Endothelial cell of umbilical vein (primary cell): Measurements from ENCODE around the gene PCDHB13. TPM values are rescaled to one million over a fixed set of nuclear protein-coding genes. Genes with fewer than 3 reads are reported as not detected.

Experiments
- BruUV-seq: library from RNA; stranded (reverse); fragments of 400-500 nt; replicated peaks from 2 replicates; lab custom pipeline; 2021; lab: Mats Ljungman, UMichigan
- CTCF ChIA-PET: fragments of 300-600, 350-600 bp; sonication (Branson Sonifier 250); formaldehyde crosslinking; loops from one replicate; lab custom pipeline; 2021; ENCODE audit warnings: antibody characterized with exemption, inconsistent platforms; lab: Charles Lee
- POLR2A ChIA-PET: fragments of 300-600, 350-600 bp; sonication (Branson Sonifier 250); formaldehyde crosslinking; loops from one replicate; lab custom pipeline; 2021; ENCODE audit warnings: antibody characterized with exemption, inconsistent platforms; lab: Charles Lee
- DNase-seq: peaks from one replicate; pipeline ENCODE4 v3.0.0-alpha.2; 2011; ENCODE audit warnings: low read depth, low spot score
- FAIRE-seq: peaks from 2 replicates; lab custom pipeline; 2011; peaks lifted over from hg19 to GRCh38; lab: Jason Lieb, UNC
- H2AFZ ChIP-seq: 2 replicates; pipeline ENCODE4 v1.6.0; 2012; ENCODE audit warnings: low read depth, low read length, control low read depth, inconsistent platforms
- H3K27ac ChIP-seq: 2 replicates; pipeline ENCODE4 v1.5.1; 2011; ENCODE audit warnings: low read depth, mild to moderate bottlenecking, control low read depth, low read length, moderate library complexity; ENCODE audit not compliant: insufficient read depth
- H3K27me3 ChIP-seq, 2 experiments: 2 replicates each; pipeline versions ENCODE4 v1.6.0 to v1.6.1; 2011; ENCODE audit warnings: low read length in 2 of 2, mixed read lengths in 1 of 2; ENCODE audit not compliant: control insufficient read depth in 2 of 2, insufficient read depth in 2 of 2
- H3K36me3 ChIP-seq, 2 experiments: 2 replicates in 1 of 2; 3 replicates in 1 of 2; pipeline ENCODE4 v1.5.1; 2011; ENCODE audit warnings: low read length in 2 of 2, mild to moderate bottlenecking in 1 of 2, moderate library complexity in 1 of 2; ENCODE audit not compliant: control insufficient read depth in 2 of 2, insufficient read depth in 2 of 2; ENCODE audit errors: extremely low read depth in 1 of 2
- H3K4me1 ChIP-seq: 3 replicates; pipeline ENCODE4 v1.5.1; 2011; ENCODE audit warnings: mild to moderate bottlenecking, low read length; ENCODE audit not compliant: control insufficient read depth, insufficient read depth; ENCODE audit errors: extremely low read depth
- H3K4me2 ChIP-seq: 2 replicates; pipeline ENCODE4 v1.6.1; 2011; ENCODE audit warnings: low read length, control low read depth, mixed read lengths; ENCODE audit not compliant: insufficient read depth
- H3K4me3 ChIP-seq, 3 experiments: fragments of 200-600 bp in 1 of 3; sonication (generic), shearing (Covaris generic) in 1 of 3; replicated peaks in 1 of 3; 2 replicates each; pipeline ENCODE4 v1.5.1; 2011 to 2016; ENCODE audit warnings: control low read depth in 3 of 3, low read length in 3 of 3, mild to moderate bottlenecking in 2 of 3, inconsistent platforms in 1 of 3, low read depth in 1 of 3, moderate library complexity in 1 of 3; ENCODE audit not compliant: insufficient read depth in 1 of 3
- H3K79me2 ChIP-seq: 2 replicates; pipeline ENCODE4 v1.6.0; 2012; ENCODE audit warnings: low read length, inconsistent platforms; ENCODE audit not compliant: control insufficient read depth, insufficient read depth
- H3K9ac ChIP-seq: replicated peaks from 2 replicates; pipeline ENCODE3; 2011; ENCODE audit warnings: low read length, control low read depth; ENCODE audit not compliant: insufficient read depth; ENCODE audit errors: extremely low read depth
- H3K9me1 ChIP-seq: replicated peaks from 3 replicates; pipeline ENCODE4 v1.6.0; 2011; ENCODE audit warnings: mild to moderate bottlenecking, low read length; ENCODE audit not compliant: control insufficient read depth, insufficient read depth; ENCODE audit errors: extremely low read depth
- H3K9me3 ChIP-seq: replicated peaks from 2 replicates; pipeline ENCODE4 v1.5.1; 2012; ENCODE audit warnings: low read length, inconsistent platforms; ENCODE audit not compliant: control insufficient read depth, insufficient read depth
- H4K20me1 ChIP-seq: replicated peaks from 2 replicates; pipeline ENCODE3; 2011; ENCODE audit warnings: mild to moderate bottlenecking, low read length; ENCODE audit not compliant: control insufficient read depth, insufficient read depth; ENCODE audit errors: extremely low read depth
- CTCF ChIP-seq, 2 donors: IDR thresholded peaks; 1 replicate in 1 of 2; 2 replicates in 1 of 2; pipeline ENCODE4 v1.5.1; 2011; ENCODE audit warnings: low read length in 2 of 2, mild to moderate bottlenecking in 2 of 2, moderate library complexity in 2 of 2, control low read depth in 1 of 2, inconsistent platforms in 1 of 2, low read depth in 1 of 2; ENCODE audit not compliant: insufficient read depth in 1 of 2; ENCODE audit errors: extremely low read depth in 1 of 2
- EZH2 ChIP-seq: IDR thresholded peaks from 2 replicates; pipeline ENCODE4 v1.6.1; 2012; ENCODE audit warnings: borderline replicate concordance, low read depth, mild to moderate bottlenecking, moderate library complexity, low read length, inconsistent platforms; ENCODE audit not compliant: severe bottlenecking
- FOS ChIP-seq: IDR thresholded peaks from 2 replicates; pipeline ENCODE4 v1.6.1; 2011; ENCODE audit warnings: mild to moderate bottlenecking, low read length, moderate library complexity, borderline replicate concordance; ENCODE audit not compliant: insufficient read depth
- GATA2 ChIP-seq: IDR thresholded peaks from 2 replicates; pipeline ENCODE4 v1.7.0; 2011; ENCODE audit warnings: low read depth, mild to moderate bottlenecking, moderate library complexity, mixed read lengths, low read length; ENCODE audit not compliant: insufficient read length, insufficient read depth
- JUN ChIP-seq: IDR thresholded peaks from 2 replicates; pipeline ENCODE4 v1.6.1; 2011; ENCODE audit warnings: borderline replicate concordance, low read depth; ENCODE audit not compliant: insufficient read length, insufficient read depth
- MAX ChIP-seq: IDR thresholded peaks from 2 replicates; pipeline ENCODE4 v1.6.1; 2011; ENCODE audit not compliant: insufficient read depth, insufficient read length
- MYC ChIP-seq: IDR thresholded peaks from one replicate; pipeline ENCODE4 v1.6.1; 2011; ENCODE audit warnings: mild to moderate bottlenecking, low read depth, low read length
- POLR2A ChIP-seq: IDR thresholded peaks from 2 replicates; pipeline ENCODE4 v1.6.1; 2012; ENCODE audit warnings: low read depth, mild to moderate bottlenecking, control low read depth, low read length
- POLR2AphosphoS5 ChIP-seq: IDR thresholded peaks from 2 replicates; pipeline ENCODE4 v1.6.1; 2012; ENCODE audit warnings: low read depth, mild to moderate bottlenecking, control low read depth, low read length, moderate library complexity; ENCODE audit not compliant: insufficient read depth
- dilution Hi-C: fragments of 300-500 bp; cut with MboI; formaldehyde crosslinking; loops from one replicate; pipeline ENCODE4 v1.15.0; 2019; ENCODE audit warnings: low sequenced_read_pairs; ENCODE audit not compliant: extremely low pct_ligation_motif_present
- intact Hi-C: fragments of 100-400 bp; cut with micrococcal nuclease; formaldehyde crosslinking; loops from one replicate; pipeline ENCODE4 v1.10.0; 2022
- polyA plus RNA-seq, 4 experiments: library from polyadenylated mRNA; depleted of rRNA in 3 of 4; stranded (reverse) in 3 of 4; unstranded in 1 of 4; fragments of >200 nt; gene quantifications; 2 replicates each; pipeline versions ENCODE4 v1.2.1 to v1.2.3, GENCODE V29; 2011 to 2012; ENCODE audit warnings: missing spikeins in 1 of 4
- total RNA-seq: library from RNA; stranded (reverse); gene quantifications from 2 replicates; pipeline ENCODE4 v1.2.3, GENCODE V29; 2021

The PCDHB13 gene
- total and polyA plus RNA-seq, 2 donors (not counting 3 experiments of a cell fraction or from before 2014, with no cell fraction given), result 0.57 to 0.77 TPM

- H3K4me1 ChIP-seq, result no peaks in the 10 kb centered on the region
- H3K36me3 ChIP-seq, result no peaks in the 10 kb centered on the region
- no peak overlapping the region for H2AFZ ChIP-seq
- no peaks in the 10 kb centered on the region for H3K9me1 ChIP-seq
- no TSS peak for BruUV-seq
- ChIA-PET POLR2A (no interaction called here), CTCF (no interaction called here)
- H3K9ac ChIP-seq, result no peak overlapping the region
- no peak overlapping the region for H3K27ac ChIP-seq
- no peak for FAIRE-seq
- peak; percentile 8 for DNase-seq
- TF ChIP-seq MYC (no peak), POLR2AphosphoS5 (no peak), FOS (no peak), GATA2 (no peak), MAX (no peak), CTCF (IDR thresholded peaks at IDR 0.05; ENCODE audit: extremely low read depth in 1 of 2, insufficient read depth in 1 of 2, low read depth in 1 of 2, low read length in 2 of 2) (no peak), POLR2A (no peak), EZH2 (no peak), JUN (no peak)
- dilution Hi-C loops (no loop called here), intact Hi-C loops (no loop called here)
- no peaks in the 10 kb centered on the region for H3K79me2 ChIP-seq
- no peaks in the 10 kb centered on the region for H4K20me1 ChIP-seq
- no peaks in the 10 kb centered on the region for H3K27me3 ChIP-seq
- no peak overlapping the region for H3K4me3 ChIP-seq
- peaks cover 6% of the 10 kb centered on the region for H3K9me3 ChIP-seq
- H3K4me2 ChIP-seq, result no peak overlapping the region
Measured at GRCh38 chr5:141260458-141261237, 46.9 kb downstream of the PCDHB13 start.
